Measurements from ENCODE around the gene EML5. TPM values are rescaled to one million over a fixed set of nuclear protein-coding genes. Genes with fewer than 3 reads are reported as not detected.

Gene EML5
- total RNA-seq, 4 donors from 2014 or later = 2.7 to 3.7 (median 3.7) TPM

DNA sequence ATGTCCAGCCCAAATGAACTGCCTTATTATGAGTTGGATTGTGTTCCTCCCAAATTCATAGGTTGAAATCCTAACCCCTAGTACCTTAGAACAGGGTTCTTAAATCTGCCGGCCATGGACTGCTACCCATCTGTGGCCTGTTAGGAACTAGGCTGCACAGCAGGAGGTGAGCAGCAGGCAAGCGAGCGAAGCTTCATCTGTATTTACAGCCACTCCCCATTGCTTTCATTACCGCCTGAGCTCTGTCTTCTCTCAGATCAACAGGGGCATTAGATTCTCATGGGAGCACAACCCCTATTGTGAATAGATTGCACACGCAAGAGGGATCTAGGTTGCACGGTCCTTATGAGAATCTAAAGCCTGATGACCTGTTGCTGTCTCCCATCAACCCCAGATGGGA, 9.8 kb upstream of the EML5 start:
- WGBS = 75% methylated on average over 6 of the region's 6 CpGs
- H3K9me3 ChIP-seq = no peaks in the 10 kb centered on the region
- H3K4me1 ChIP-seq = no peaks in the 10 kb centered on the region
- no peaks in the 10 kb centered on the region for H3K27me3 ChIP-seq
- no peak overlapping the region for H3K4me3 ChIP-seq
- no peak for DNase-seq (ENCODE audit: extremely low spot score)
- no peaks in the 10 kb centered on the region for H3K36me3 ChIP-seq
- intact Hi-C loops (cut with DNase I) = no loop called here
- no peak overlapping the region for H3K27ac ChIP-seq (replicated peaks in 1 of 4)
- TF ChIP-seq, protein P1, sequence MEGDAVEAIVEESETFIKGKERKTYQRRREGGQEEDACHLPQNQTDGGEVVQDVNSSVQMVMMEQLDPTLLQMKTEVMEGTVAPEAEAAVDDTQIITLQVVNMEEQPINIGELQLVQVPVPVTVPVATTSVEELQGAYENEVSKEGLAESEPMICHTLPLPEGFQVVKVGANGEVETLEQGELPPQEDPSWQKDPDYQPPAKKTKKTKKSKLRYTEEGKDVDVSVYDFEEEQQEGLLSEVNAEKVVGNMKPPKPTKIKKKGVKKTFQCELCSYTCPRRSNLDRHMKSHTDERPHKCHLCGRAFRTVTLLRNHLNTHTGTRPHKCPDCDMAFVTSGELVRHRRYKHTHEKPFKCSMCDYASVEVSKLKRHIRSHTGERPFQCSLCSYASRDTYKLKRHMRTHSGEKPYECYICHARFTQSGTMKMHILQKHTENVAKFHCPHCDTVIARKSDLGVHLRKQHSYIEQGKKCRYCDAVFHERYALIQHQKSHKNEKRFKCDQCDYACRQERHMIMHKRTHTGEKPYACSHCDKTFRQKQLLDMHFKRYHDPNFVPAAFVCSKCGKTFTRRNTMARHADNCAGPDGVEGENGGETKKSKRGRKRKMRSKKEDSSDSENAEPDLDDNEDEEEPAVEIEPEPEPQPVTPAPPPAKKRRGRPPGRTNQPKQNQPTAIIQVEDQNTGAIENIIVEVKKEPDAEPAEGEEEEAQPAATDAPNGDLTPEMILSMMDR (IDR thresholded peaks at IDR 0.05) = no peak
- no peak for TF ChIP-seq EP300 (IDR thresholded peaks at IDR 0.05)
- no peak for TF ChIP-seq POLR2A (IDR thresholded peaks at IDR 0.05; ENCODE audit: low read depth)
- no peak for TF ChIP-seq POLR2AphosphoS5 (IDR thresholded peaks at IDR 0.05)

DNA sequence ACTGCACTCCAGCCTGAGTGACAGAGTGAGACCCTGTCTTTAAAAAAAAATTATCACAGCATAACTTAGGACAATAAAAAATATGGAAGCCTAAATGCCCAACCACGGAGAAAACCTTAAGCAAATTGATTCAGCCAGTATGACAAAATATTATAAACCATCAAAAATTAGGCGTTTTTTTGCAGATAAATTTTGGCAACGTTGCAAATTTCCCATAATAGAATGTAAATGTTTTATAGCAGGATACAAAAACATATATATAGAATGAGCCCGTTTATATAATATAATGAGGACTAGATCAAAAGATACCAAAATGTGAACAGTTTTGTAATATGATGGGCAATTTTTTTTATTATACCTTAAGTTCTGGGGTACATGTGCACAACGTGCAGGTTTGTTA, 6.8 kb upstream of the EML5 start:
- 71% methylated on average over 5 of the region's 5 CpGs for WGBS
- TF ChIP-seq EP300 (IDR thresholded peaks at IDR 0.05) (no peak), POLR2AphosphoS5 (IDR thresholded peaks at IDR 0.05) (no peak), POLR2A (IDR thresholded peaks at IDR 0.05; ENCODE audit: low read depth) (no peak)
- TF ChIP-seq, protein P1 (IDR thresholded peaks at IDR 0.05) = no peak
- H3K27ac ChIP-seq (replicated peaks in 1 of 4) = no peak overlapping the region
- intact Hi-C loops (cut with DNase I) = no loop called here
- no peaks in the 10 kb centered on the region for H3K9me3 ChIP-seq
- H3K4me3 ChIP-seq = no peak overlapping the region
- H3K4me1 ChIP-seq = no peaks in the 10 kb centered on the region
- no peaks in the 10 kb centered on the region for H3K27me3 ChIP-seq
- no peaks in the 10 kb centered on the region for H3K36me3 ChIP-seq
- DNase-seq (ENCODE audit: extremely low spot score) = no peak

DNA sequence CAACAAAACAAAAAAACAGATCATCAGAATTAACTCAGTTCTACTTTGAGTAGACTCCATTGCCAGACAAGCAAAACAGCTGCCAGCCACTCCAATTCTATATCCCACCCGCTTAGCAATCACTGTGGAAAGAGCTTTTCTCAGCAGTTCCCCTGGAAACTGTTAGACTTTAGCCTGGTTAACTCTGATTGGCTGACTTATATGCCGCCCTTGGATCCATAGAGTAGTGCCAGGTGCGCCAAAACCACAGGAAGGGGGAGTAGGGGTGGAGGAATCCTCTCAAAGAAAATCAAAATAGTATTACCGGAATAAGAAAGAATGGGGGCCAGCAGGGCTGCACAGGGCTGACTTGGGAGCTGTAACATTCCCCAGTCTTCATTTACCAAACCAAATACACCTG, 5.4 kb upstream of the EML5 start:
- Histone ChIP-seq H3K27me3 (no peaks in the 10 kb centered on the region), H3K27ac (replicated peaks in 1 of 4) (no peak overlapping the region), H3K4me1 (peaks cover 5% of the 10 kb centered on the region in 4 donors), H3K36me3 (no peaks in the 10 kb centered on the region), H3K4me3 (no peak overlapping the region), H3K9me3 (no peaks in the 10 kb centered on the region)
- no peak for DNase-seq (ENCODE audit: extremely low spot score)
- intact Hi-C loops (cut with DNase I) = no loop called here
- WGBS = 78% methylated on average over 4 of the region's 4 CpGs
- TF ChIP-seq, protein P1 (IDR thresholded peaks at IDR 0.05) = no peak
- TF ChIP-seq POLR2A (IDR thresholded peaks at IDR 0.05; ENCODE audit: low read depth) (no peak), EP300 (IDR thresholded peaks at IDR 0.05) (no peak), POLR2AphosphoS5 (IDR thresholded peaks at IDR 0.05) (no peak)

DNA sequence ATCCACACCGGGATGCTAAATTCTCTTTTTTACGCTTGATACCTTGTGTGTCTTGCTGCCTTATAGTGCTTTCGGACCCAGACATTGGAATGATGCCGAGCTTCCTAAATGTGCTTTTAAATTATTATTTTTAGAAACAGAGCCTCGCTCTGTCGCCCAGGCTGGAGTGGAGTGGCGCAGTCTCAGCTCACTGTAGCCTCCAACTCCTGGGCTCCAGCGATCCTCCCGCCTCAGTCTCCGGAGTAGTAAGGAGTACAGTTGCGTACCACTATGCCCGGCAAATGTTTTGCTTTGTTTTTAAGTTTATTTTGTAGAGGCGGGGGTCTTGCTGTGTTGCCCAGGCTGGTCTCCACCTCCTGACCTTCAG, 489 bp upstream of the EML5 start:
- H3K27ac ChIP-seq (replicated peaks in 1 of 4) = peak overlapping the region; percentile 86 to 91 (median 88)
- intact Hi-C loops (cut with DNase I) = loop anchor here (5.0 kb wide), 2 partner anchors 34 to 126 kb away; no protein-coding TSS in a partner anchor
- H3K36me3 ChIP-seq = no peaks in the 10 kb centered on the region
- WGBS = 56% methylated on average over 10 of the region's 13 CpGs
- no peak for TF ChIP-seq POLR2AphosphoS5 (IDR thresholded peaks at IDR 0.05)
- TF ChIP-seq EP300 (IDR thresholded peaks at IDR 0.05) = no peak
- TF ChIP-seq, protein P1 (IDR thresholded peaks at IDR 0.05) = no peak
- no peak for TF ChIP-seq POLR2A (IDR thresholded peaks at IDR 0.05; ENCODE audit: low read depth)
- H3K4me1 ChIP-seq = peaks cover 13 to 27% (median 15%) of the 10 kb centered on the region in 4 donors
- no peaks in the 10 kb centered on the region for H3K9me3 ChIP-seq
- no peak for DNase-seq (ENCODE audit: extremely low spot score)
- H3K4me3 ChIP-seq = peak overlapping the region; percentile 68 to 90 (median 82)
- H3K27me3 ChIP-seq = no peaks in the 10 kb centered on the region
